Rectal smooth muscle tissue (tissue), 1 donor: ENCODE measurements around the gene SOAT1.

ENCODE experiments used
- H3K27ac ChIP-seq: one replicate; pipeline ENCODE4 v1.7.0; 2013; ENCODE audit warnings: low read depth, low read length, inconsistent platforms
- H3K27me3 ChIP-seq: one replicate; pipeline ENCODE4 v1.7.0; 2013; ENCODE audit warnings: low read length; ENCODE audit not compliant: control insufficient read depth, insufficient read depth
- H3K36me3 ChIP-seq: one replicate; pipeline ENCODE4 v1.7.0; 2013; ENCODE audit warnings: low read length; ENCODE audit not compliant: control insufficient read depth, insufficient read depth
- H3K4me1 ChIP-seq: one replicate; pipeline ENCODE4 v1.7.0; 2013; ENCODE audit warnings: low read length; ENCODE audit not compliant: control insufficient read depth, insufficient read depth
- H3K4me3 ChIP-seq: one replicate; pipeline ENCODE4 v1.7.0; 2013; ENCODE audit warnings: low read length
- H3K9ac ChIP-seq: one replicate; pipeline ENCODE4 v1.7.0; 2013; ENCODE audit warnings: low read length

Gene SOAT1

DNA sequence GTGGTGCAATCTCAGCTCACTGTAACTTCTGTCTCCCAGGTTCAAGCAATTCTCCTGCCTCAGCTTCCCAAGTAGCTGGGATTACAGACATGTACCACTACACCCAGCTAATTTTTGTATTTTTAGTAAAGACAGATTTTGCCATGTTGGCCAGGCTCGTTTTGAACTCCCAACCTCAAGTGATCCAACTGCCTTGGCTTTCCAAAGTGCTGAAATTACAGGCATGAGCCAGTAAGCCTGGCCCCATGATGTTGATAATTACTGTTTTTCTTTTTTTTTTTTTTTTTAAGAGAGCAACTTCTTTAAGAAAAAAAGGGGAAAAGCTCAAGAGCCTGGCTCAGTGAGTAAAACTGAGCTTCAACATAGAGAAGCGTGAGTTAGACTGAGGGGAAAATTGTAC lies 9.6 kb upstream of the SOAT1 start:
- no peaks in the 10 kb centered on the region for H3K36me3 ChIP-seq
- no peaks in the 10 kb centered on the region for H3K27me3 ChIP-seq
- H3K9ac ChIP-seq: no peak overlapping the region
- H3K4me1 ChIP-seq: no peaks in the 10 kb centered on the region
- no peak overlapping the region for H3K4me3 ChIP-seq
- no peak overlapping the region for H3K27ac ChIP-seq

DNA sequence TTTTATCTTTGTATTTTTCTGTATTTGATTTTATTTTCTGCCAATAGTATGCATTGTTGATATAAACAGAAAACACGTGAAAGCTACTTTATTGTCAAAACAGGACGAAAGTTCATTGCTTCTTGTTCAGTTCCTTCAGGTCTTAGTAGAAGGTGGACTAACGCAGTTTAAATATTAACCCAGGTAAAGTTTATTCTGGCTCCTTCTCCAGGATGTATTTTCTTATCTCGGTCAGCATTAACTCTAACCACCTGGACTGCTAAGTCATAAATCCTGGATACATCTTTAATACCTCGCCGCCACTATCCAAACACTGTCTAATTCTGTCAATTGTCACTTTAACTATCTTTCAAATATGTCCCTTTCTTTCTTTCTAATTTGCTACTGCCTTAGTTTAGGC lies 5.7 kb upstream of the SOAT1 start:
- Histone ChIP-seq H3K36me3 (no peaks in the 10 kb centered on the region), H3K9ac (no peak overlapping the region), H3K4me3 (no peak overlapping the region), H3K4me1 (no peaks in the 10 kb centered on the region), H3K27ac (no peak overlapping the region), H3K27me3 (no peaks in the 10 kb centered on the region)

DNA sequence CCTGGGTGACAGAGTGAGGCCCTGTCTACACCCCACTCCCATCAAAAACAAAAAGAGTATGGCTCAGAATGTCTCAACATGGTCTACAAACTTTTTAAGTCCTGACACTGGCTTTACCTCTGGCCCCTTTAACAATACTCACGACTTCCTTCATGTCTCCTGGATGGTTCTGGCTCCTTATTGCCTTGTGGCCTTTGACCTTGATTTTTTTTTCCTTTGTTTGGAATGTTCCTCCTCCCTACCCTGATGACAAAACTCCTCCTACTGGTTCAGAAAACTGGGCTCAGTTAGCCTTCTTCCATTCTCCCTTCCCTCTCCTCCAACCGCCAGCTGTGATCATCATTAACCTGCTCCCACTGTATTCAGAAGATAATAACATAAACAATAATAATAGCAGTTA lies 4.6 kb upstream of the SOAT1 start:
- Histone ChIP-seq H3K9ac (no peak overlapping the region), H3K27ac (no peak overlapping the region), H3K36me3 (no peaks in the 10 kb centered on the region), H3K27me3 (no peaks in the 10 kb centered on the region), H3K4me3 (no peak overlapping the region), H3K4me1 (no peaks in the 10 kb centered on the region)

DNA sequence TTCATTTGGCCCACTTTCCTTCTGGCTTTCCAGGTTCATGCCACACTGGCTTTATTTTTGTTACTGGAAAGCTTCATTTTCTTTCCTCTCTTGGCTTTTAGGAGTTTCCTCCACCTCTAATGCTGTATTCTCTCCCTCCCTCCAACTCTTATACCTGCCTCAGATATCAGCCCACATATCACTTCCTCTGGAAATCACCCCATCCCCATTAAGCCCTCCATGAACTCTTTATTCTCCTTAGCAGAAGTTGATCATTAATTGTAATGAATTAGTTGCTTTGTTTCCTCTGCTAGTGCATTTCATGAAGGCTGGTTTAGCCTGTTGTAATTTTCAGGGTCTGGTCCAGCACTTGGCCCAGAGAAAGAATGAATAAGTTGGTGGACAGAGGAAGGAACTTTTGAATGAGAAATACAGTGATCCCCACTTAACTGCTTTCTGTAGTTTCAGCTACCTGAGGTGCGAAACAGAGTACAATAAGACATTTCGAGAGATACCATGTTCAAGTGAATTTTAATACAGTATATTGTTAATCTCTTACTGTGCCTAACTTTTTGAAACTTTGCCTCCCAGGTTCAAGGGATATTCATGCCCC lies 1.7 kb downstream of the SOAT1 start:
- Histone ChIP-seq H3K4me3 (peak overlapping the region; percentile 34), H3K9ac (no peak overlapping the region), H3K27me3 (no peaks in the 10 kb centered on the region), H3K36me3 (no peaks in the 10 kb centered on the region), H3K27ac (no peak overlapping the region), H3K4me1 (no peaks in the 10 kb centered on the region)

DNA sequence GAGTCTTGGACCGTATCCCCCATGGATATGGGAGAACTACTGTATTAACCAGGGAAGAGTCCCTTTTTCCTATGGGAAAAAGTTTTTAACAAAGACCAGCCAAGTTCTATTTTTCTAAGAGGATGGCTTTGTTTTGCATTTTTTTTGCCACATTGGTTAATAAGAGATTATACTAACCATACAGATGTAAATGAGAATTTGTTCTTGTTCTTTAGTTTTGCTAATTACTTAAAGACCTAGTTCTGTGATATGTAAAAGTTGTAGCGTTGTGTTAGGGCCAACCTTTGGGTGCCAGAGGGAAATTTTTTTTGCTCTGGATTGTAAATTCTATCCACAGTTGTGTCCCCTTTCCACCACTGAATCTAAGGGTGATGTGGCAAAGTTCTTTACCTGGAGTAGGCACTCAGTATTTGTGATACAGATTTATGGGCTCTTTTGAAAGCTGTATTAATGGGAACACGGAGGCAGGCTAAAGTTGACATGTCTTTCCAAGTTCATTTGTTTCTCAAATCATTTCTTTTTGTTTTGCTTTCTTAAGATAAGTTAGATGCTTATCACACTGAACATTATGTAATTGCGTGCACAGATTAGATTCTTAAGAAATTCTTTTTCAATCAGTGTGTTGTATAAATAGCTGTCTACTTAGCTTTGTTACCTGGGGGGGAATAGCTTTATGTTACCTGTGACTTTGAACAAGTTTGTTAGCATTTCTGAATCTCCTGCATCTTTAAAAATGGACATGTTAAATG lies 2.9 kb downstream of the SOAT1 start:
- no peaks in the 10 kb centered on the region for H3K27me3 ChIP-seq
- no peak overlapping the region for H3K4me3 ChIP-seq
- no peak overlapping the region for H3K27ac ChIP-seq
- H3K4me1 ChIP-seq: no peaks in the 10 kb centered on the region
- no peak overlapping the region for H3K9ac ChIP-seq
- no peaks in the 10 kb centered on the region for H3K36me3 ChIP-seq

DNA sequence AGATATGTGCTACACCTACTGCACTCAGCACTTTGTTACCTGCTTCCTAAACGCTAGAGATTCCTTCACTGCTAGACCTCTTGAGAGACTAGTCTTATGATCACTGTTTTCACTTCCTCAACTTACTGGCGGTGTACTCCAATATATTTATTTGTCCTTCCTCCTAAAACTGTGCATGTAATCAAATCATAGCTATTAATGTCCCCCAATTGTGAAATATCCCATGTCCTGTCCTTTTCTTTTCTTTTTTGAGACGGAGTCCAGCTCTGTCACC lies 3.4 kb downstream of the SOAT1 start:
- H3K27ac ChIP-seq: no peak overlapping the region
- H3K36me3 ChIP-seq: no peaks in the 10 kb centered on the region
- no peak overlapping the region for H3K4me3 ChIP-seq
- no peaks in the 10 kb centered on the region for H3K27me3 ChIP-seq
- H3K4me1 ChIP-seq: no peaks in the 10 kb centered on the region
- H3K9ac ChIP-seq: no peak overlapping the region

DNA sequence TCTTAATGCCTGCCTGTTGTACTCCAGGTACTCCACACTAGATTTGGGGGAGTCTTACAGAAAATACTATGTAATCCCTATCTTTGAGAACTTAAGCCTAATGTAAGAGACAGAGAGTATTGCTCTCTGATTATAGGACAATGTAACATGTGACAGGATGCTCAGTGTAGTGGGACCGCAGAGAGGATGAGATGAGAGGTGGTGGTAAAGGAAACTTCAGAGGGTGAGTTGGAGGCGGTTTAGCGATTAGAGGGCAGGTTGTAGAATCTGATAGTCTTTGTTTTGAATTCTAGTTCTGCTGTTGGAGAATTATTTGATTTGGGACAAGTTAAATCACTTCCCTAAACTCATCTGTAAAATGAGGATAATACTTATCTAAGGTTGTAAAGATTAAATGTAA lies 5.4 kb downstream of the SOAT1 start:
- Histone ChIP-seq H3K27me3 (no peaks in the 10 kb centered on the region), H3K4me1 (no peaks in the 10 kb centered on the region), H3K36me3 (no peaks in the 10 kb centered on the region), H3K27ac (no peak overlapping the region), H3K9ac (no peak overlapping the region), H3K4me3 (no peak overlapping the region)

DNA sequence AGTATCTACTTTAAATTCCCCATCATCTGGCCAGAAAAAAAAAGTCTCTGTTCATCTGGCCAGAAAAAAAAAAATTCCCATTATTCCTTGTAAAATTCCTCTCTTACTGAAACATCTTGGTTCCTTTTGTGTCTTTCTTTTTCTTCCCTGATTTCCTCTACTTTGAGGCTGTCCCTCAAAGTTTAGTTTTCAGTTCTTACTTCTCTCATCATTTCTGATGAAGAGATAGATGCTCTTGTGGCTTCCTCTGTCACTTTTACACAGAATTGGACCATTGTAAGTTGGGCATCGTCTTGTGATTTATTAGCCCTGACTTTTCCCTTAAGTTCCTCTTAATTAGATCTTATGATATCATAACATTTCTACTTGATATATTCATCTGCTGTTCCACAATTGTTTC lies 6.5 kb downstream of the SOAT1 start:
- Histone ChIP-seq H3K4me3 (no peak overlapping the region), H3K27me3 (no peaks in the 10 kb centered on the region), H3K27ac (no peak overlapping the region), H3K36me3 (peaks cover 2% of the 10 kb centered on the region), H3K9ac (no peak overlapping the region), H3K4me1 (no peaks in the 10 kb centered on the region)

DNA sequence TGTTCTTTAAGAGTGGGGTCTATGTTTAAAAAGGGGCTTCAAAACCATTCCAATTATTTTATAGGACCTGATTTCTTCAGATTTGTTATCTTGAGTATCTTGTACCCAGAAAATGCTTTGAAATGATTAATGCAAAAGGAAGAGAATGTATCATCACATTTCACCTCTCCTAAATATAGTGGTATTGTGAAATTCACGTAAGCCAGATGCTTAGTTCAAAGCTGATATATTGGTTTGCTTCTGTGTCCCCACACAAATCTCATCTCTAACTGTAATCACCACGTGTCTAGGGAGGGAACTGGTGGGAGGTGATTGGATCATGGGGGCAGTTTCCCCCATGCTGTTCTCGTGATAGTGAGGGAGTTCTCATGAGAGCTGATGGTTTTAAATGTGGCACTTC lies 8.5 kb downstream of the SOAT1 start:
- no peaks in the 10 kb centered on the region for H3K27me3 ChIP-seq
- no peak overlapping the region for H3K9ac ChIP-seq
- no peaks in the 10 kb centered on the region for H3K4me1 ChIP-seq
- H3K27ac ChIP-seq: no peak overlapping the region
- H3K36me3 ChIP-seq: peaks cover 2% of the 10 kb centered on the region
- no peak overlapping the region for H3K4me3 ChIP-seq

DNA sequence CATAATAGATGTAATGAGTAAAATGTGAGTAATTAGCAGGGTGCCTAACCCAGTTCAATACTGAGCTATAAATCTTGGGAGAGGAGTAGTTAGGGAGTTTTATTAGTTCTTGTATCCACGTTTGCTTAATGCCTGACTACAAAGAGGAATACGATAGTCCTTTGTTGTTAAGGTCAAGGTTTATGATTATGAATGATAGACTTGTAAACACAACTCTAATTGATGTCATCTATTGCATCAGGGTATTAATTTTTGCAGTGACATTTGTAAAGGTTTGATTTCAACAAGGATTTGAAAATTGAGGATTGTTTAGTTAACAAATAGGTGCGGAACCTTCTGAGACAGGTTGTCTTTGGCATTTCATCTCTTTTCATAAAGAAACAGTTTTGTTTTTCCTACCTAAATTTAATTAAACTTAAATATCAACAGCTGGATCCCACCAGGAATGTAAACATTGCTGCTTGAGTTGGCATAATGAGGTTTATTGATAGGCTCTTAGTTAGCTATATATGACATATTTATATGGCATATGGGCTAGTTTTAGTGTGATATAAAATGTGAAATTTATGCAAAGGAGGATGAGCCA lies 9.7 kb downstream of the SOAT1 start:
- Histone ChIP-seq H3K27me3 (no peaks in the 10 kb centered on the region), H3K36me3 (peaks cover 2% of the 10 kb centered on the region), H3K27ac (no peak overlapping the region), H3K9ac (no peak overlapping the region), H3K4me3 (no peak overlapping the region), H3K4me1 (no peaks in the 10 kb centered on the region)

DNA sequence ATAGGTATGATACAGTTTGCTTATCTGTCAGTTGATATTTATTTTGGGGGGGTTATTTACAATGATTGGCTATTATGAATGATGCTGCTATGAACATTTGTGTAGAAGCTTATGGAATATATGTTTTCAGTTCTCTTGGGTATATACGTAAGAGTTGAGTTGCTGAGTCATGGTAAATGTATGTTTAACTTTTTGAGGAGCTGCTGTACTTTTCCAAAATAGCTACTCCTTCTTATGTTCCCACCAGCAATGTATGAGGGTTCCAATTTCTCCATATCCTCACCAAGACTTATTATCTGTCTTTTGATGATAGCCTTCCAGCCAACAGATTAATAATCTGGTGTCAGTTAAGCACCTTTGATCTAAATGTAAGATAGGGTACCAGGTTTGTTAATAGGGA lies 11.9 kb downstream of the SOAT1 start:
- no peaks in the 10 kb centered on the region for H3K4me1 ChIP-seq
- H3K27me3 ChIP-seq: no peaks in the 10 kb centered on the region
- no peak overlapping the region for H3K9ac ChIP-seq
- H3K4me3 ChIP-seq: no peak overlapping the region
- H3K36me3 ChIP-seq: peaks cover 2% of the 10 kb centered on the region
- H3K27ac ChIP-seq: no peak overlapping the region

DNA sequence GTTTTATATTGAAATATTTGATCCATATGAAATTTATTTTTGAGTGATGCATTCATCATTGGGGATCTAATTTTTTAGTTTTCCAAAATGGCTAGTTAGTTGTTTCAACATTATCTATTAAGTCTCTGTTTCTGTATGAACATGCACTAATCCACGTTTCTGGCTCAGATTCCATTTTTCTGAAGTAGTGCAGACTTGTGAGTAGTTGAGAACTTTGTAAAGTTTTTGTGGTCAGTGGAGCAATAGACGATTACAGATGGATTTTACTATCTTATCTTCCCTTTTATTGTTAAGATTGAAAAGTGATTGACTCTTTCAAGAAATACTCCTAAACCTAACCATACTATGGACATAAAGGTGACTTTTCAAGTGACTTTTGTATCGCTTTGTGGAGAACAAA lies 16.7 kb downstream of the SOAT1 start:
- Histone ChIP-seq H3K4me3 (no peak overlapping the region), H3K4me1 (no peaks in the 10 kb centered on the region), H3K27ac (no peak overlapping the region), H3K36me3 (no peaks in the 10 kb centered on the region), H3K9ac (no peak overlapping the region), H3K27me3 (no peaks in the 10 kb centered on the region)

DNA sequence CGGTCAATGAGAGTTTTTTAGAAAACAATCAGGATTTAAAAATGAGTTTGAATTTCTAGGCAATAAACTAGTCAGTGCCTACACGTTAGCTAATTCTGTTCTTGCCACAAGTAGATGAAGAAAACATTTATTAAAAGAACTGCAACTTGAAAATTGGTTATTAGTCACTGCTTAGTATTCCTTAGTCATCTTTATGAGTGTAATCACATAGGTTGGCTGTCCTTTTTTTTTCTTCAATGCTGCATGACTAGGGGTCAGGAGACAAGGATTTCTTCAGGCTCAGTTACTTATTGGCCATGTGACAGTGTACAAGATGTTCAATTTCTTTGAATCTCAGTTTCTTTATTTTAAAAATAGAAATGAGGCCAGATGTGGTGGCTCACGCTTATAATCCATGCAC lies 17.1 kb downstream of the SOAT1 start:
- no peak overlapping the region for H3K27ac ChIP-seq
- H3K36me3 ChIP-seq: no peaks in the 10 kb centered on the region

More for the DNA sequence above, 17.1 kb downstream of the SOAT1 start:
- Histone ChIP-seq H3K9ac (no peak overlapping the region), H3K4me1 (no peaks in the 10 kb centered on the region), H3K4me3 (no peak overlapping the region), H3K27me3 (no peaks in the 10 kb centered on the region)
